Suprapubic skin (tissue), 3 donors: Measurements from ENCODE around the gene ANKH.

ENCODE experiments used
- CTCF ChIP-seq, 2 donors: fragments of 200-600 bp in 1 of 2; fragments of 450-650 bp in 1 of 2; sonication (generic) in 1 of 2; IDR thresholded peaks; one replicate each; pipeline ENCODE4 v1.5.1; 2016 to 2019; ENCODE audit warnings: antibody characterized with exemption in 2 of 2, mild to moderate bottlenecking in 1 of 2, moderate library complexity in 1 of 2
- EP300 ChIP-seq: sonication (generic); formaldehyde crosslinking; IDR thresholded peaks from one replicate; pipeline ENCODE4 v1.6.1; 2017; ENCODE audit warnings: antibody characterized with exemption
- POLR2A ChIP-seq, 2 donors: fragments of 450-650 bp; IDR thresholded peaks; one replicate each; pipeline ENCODE4 v1.6.1; 2017; ENCODE audit warnings: antibody characterized with exemption in 2 of 2, mild to moderate bottlenecking in 2 of 2, moderate library complexity in 2 of 2

DNA sequence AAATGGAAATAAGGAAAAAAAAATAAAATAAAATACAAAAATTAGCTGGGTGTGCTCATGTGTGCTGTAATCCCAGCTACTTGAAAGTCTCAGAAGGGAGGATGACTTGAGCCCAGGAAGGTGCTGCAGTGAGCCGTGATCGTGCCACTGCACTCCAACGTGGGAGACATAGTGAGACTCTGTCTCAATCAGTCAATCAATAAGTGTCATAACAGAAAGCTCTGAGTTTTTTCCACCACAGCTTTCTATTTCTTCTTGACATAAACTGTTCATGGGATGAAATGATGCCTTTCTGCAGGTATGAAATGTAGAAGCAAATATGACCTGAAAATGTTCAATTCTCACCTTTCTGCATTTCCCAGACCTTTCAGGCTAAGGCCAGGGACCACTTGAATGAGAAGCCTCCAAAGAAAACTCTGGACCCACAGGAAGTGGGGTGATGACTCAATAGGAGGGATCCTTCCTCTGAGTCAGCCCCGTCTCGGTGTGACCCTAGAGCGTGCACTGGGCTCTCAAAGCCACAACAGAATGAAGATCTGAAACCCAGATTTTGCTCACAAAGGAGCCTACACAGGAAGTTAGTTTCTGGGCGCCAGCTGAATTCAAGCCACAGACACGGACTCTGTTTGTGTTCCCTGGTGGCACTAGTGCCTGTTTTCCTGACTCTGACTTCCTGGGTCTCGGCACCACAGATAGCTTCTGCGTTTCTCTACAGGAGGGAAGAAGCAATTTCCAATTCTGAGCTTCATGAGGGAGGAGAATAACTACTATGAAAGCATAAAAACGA is 62.0 kb downstream of the ANKH start:
- TF ChIP-seq CTCF (IDR thresholded peaks at IDR 0.05) (no peak), EP300 (no peak), POLR2A (IDR thresholded peaks at IDR 0.05) (no peak)
